ENCODE data around the gene MYL11.

MYL11 gene

GRCh38 chr16:30355144-30355953, 19.3 kb upstream of the MYL11 start, which contains the start of gene CD2BP2:
CD2BP2 (minus strand) TSS chr16:30355308; CDS start chr16:30354681, 627 bp downstream.
- H3K4me3 ChIP-seq (ENCODE audit: low read depth, low read length) = peak within 1 kb of the TSS; percentile 77
- DNase-seq (ENCODE audit: low read depth) = peak; percentile 98
- peak; percentile 94 for TF ChIP-seq MAX (IDR thresholded peaks at IDR 0.05; ENCODE audit: low read depth, low read length)
- TF ChIP-seq MYC (IDR thresholded peaks at IDR 0.05; ENCODE audit: low read depth, low read length) = peak; percentile 81
- no peak for TF ChIP-seq CTCF (IDR thresholded peaks at IDR 0.05; ENCODE audit: low read depth, low read length)
- TF ChIP-seq POLR2A (IDR thresholded peaks at IDR 0.05; ENCODE audit: extremely low read depth, insufficient read length) = peak; percentile 47

- TF ChIP-seq MYC (IDR thresholded peaks at IDR 0.05; ENCODE audit: low read depth, low read length) (no peak), MAX (IDR thresholded peaks at IDR 0.05; ENCODE audit: low read depth, low read length) (no peak), CTCF (IDR thresholded peaks at IDR 0.05; ENCODE audit: low read depth, low read length) (no peak)
- no peak for DNase-seq (ENCODE audit: low read depth)
- H3K4me3 ChIP-seq (ENCODE audit: low read depth, low read length) = peak overlapping the region; percentile 77
Observed at GRCh38 chr16:30355954-30356308, 18.7 kb upstream of the MYL11 start.

GRCh38 chr16:30356401-30357084, 18.1 kb upstream of the MYL11 start:
- TF ChIP-seq CTCF (IDR thresholded peaks at IDR 0.05; ENCODE audit: low read depth, low read length) (no peak), MAX (IDR thresholded peaks at IDR 0.05; ENCODE audit: low read depth, low read length) (no peak), POLR2A (IDR thresholded peaks at IDR 0.05; ENCODE audit: extremely low read depth, insufficient read length) (no peak), MYC (IDR thresholded peaks at IDR 0.05; ENCODE audit: low read depth, low read length) (no peak)
- DNase-seq (ENCODE audit: low read depth) = no peak
- peak overlapping the region; percentile 77 for H3K4me3 ChIP-seq (ENCODE audit: low read depth, low read length)

GRCh38 chr16:30357085-30357714, 17.4 kb upstream of the MYL11 start:
- DNase-seq (ENCODE audit: low read depth) = no peak
- TF ChIP-seq MAX (IDR thresholded peaks at IDR 0.05; ENCODE audit: low read depth, low read length) = no peak
- H3K4me3 ChIP-seq (ENCODE audit: low read depth, low read length) = no peak overlapping the region

GRCh38 chr16:30357715-30358576, 16.7 kb upstream of the MYL11 start:
- DNase-seq (ENCODE audit: low read depth) = no peak
- no peak overlapping the region for H3K4me3 ChIP-seq (ENCODE audit: low read depth, low read length)
- no peak for TF ChIP-seq CTCF (IDR thresholded peaks at IDR 0.05; ENCODE audit: low read depth, low read length)
- TF ChIP-seq MYC (IDR thresholded peaks at IDR 0.05; ENCODE audit: low read depth, low read length) = no peak

All from NB4 (cell line).